GM23338 (cell line): ENCODE data around the gene ADORA1. TPM values are rescaled to one million over a fixed set of nuclear protein-coding genes. Genes with fewer than 3 reads are reported as not detected.

Experiments
- ATAC-seq: fragments of 200-7000 bp; cut with Tn5 transposase; 3 replicates; pipeline ENCODE4 v1.9.1; 2020
- DNase-seq: peaks from one replicate; pipeline ENCODE4 v3.0.0-alpha.2; 2015; ENCODE audit warnings: low spot score
- H2AFZ ChIP-seq: fragments of 200-600 bp; sonication (generic); 2 replicates; pipeline ENCODE4 v1.8.0; 2016; ENCODE audit warnings: antibody characterized with exemption, mild to moderate bottlenecking, moderate library complexity
- H3F3A ChIP-seq: fragments of 200-600 bp; sonication (generic); replicated peaks from 2 replicates; pipeline ENCODE4 v1.8.0; 2017; ENCODE audit warnings: antibody characterized with exemption, mixed run types, low read depth
- H3K27ac ChIP-seq: fragments of 200-600 bp; sonication (generic); 2 replicates; pipeline ENCODE4 v1.6.1; 2016; ENCODE audit warnings: low read depth
- H3K27me3 ChIP-seq: fragments of 200-600 bp; sonication (generic); 2 replicates; pipeline ENCODE4 v1.8.0; 2016; ENCODE audit warnings: mild to moderate bottlenecking, mixed run types, moderate library complexity; ENCODE audit not compliant: insufficient read depth
- H3K36me3 ChIP-seq: fragments of 200-600 bp; sonication (generic); 2 replicates; pipeline ENCODE4 v1.8.0; 2016; ENCODE audit warnings: mild to moderate bottlenecking; ENCODE audit not compliant: insufficient read depth
- H3K4me1 ChIP-seq: fragments of 200-600 bp; sonication (generic); 2 replicates; pipeline ENCODE4 v1.8.0; 2016; ENCODE audit warnings: mild to moderate bottlenecking, moderate library complexity; ENCODE audit not compliant: insufficient read depth
- H3K4me2 ChIP-seq: fragments of 200-600 bp; sonication (generic); 2 replicates; pipeline ENCODE4 v1.7.1; 2017; ENCODE audit warnings: mixed run types
- H3K4me3 ChIP-seq: fragments of 200-600 bp; sonication (generic); 2 replicates; pipeline ENCODE4 v1.6.1; 2016; ENCODE audit warnings: mixed run types
- H3K79me2 ChIP-seq: fragments of 200-600 bp; sonication (generic); replicated peaks from 2 replicates; pipeline ENCODE4 v1.8.0; 2017; ENCODE audit warnings: mild to moderate bottlenecking; ENCODE audit not compliant: insufficient read depth
- H3K9me2 ChIP-seq: fragments of 200-600 bp; sonication (generic); 2 replicates; pipeline ENCODE4 v1.8.0; 2017; ENCODE audit not compliant: insufficient read depth
- H4K20me1 ChIP-seq: fragments of 200-600 bp; sonication (generic); replicated peaks from 2 replicates; pipeline ENCODE4 v1.8.0; 2017; ENCODE audit warnings: mild to moderate bottlenecking; ENCODE audit not compliant: insufficient read depth
- H3K27ac Mint-ChIP-seq: 2 replicates; pipeline ENCODE4 v1.8.0; 2020; ENCODE audit warnings: inconsistent platforms, mild to moderate bottlenecking, moderate library complexity, mixed read lengths
- H3K27me3 Mint-ChIP-seq: 3 replicates; pipeline ENCODE4 v1.8.0; 2022; ENCODE audit warnings: low read depth, mild to moderate bottlenecking, moderate library complexity, mixed read lengths, inconsistent platforms; ENCODE audit not compliant: insufficient read depth, poor library complexity
- H3K36me3 Mint-ChIP-seq: 3 replicates; pipeline ENCODE4 v1.8.0; 2021; ENCODE audit warnings: low read depth, mild to moderate bottlenecking, inconsistent platforms, moderate library complexity, mixed read lengths
- H3K4me1 Mint-ChIP-seq: 3 replicates; pipeline ENCODE4 v1.8.0; 2020; ENCODE audit warnings: mild to moderate bottlenecking, inconsistent platforms, mixed read lengths
- H3K4me3 Mint-ChIP-seq: 3 replicates; pipeline ENCODE4 v1.8.0; 2021; ENCODE audit warnings: moderate library complexity, mild to moderate bottlenecking, inconsistent platforms, mixed read lengths
- H3K9me3 Mint-ChIP-seq: 3 replicates; pipeline ENCODE4 v1.8.0; 2020; ENCODE audit warnings: moderate library complexity, mild to moderate bottlenecking, inconsistent platforms, mixed read lengths
- CREB1 ChIP-seq: fragments of 250-450 bp; sonication (Bioruptor Pico); IDR thresholded peaks from 2 replicates; pipeline ENCODE4 v1.5.0; 2020; ENCODE audit warnings: low read depth, mild to moderate bottlenecking, moderate library complexity
- JUNB ChIP-seq: IDR thresholded peaks from one replicate; pipeline ENCODE4 v1.6.1; 2016; ENCODE audit warnings: antibody characterized with exemption; ENCODE audit not compliant: unreplicated experiment
- POLR2AphosphoS5 ChIP-seq: IDR thresholded peaks from 2 replicates; pipeline ENCODE4 v1.6.1; 2016; ENCODE audit warnings: antibody characterized with exemption, low read depth
- STAT1 ChIP-seq: IDR thresholded peaks from one replicate; pipeline ENCODE4 v1.6.1; 2016; ENCODE audit warnings: antibody characterized with exemption; ENCODE audit not compliant: unreplicated experiment
- polyA plus RNA-seq: library from polyadenylated mRNA; unstranded; fragments of >200 nt; fragmentation: Nextera tagmentation; extraction: Ambion mirVana; gene quantifications from 2 replicates; pipeline ENCODE4 v1.2.1, GENCODE V29; 2016
- total RNA-seq: library from RNA; depleted of rRNA; stranded (reverse); fragments of >200 nt; shearing (Covaris generic); gene quantifications from 2 replicates; pipeline ENCODE4 v1.2.3, GENCODE V29; 2014
- TF ChIP-seq, protein P1 (sequence below): IDR thresholded peaks from one replicate; pipeline ENCODE4 v1.6.1; 2018; ENCODE audit warnings: antibody characterized with exemption; ENCODE audit not compliant: unreplicated experiment
- TF ChIP-seq, protein P2 (sequence below), 2 experiments: fragments of 200-600 bp in 1 of 2; sonication (generic) in 1 of 2; conservative IDR thresholded peaks; 2 replicates each; pipeline versions ENCODE4 v1.5.1 to v1.6.1; 2016 to 2017; ENCODE audit warnings: antibody characterized with exemption in 2 of 2, low read depth in 2 of 2, mild to moderate bottlenecking in 2 of 2, moderate library complexity in 1 of 2

The ADORA1 gene
- total and polyA plus RNA-seq, 2 experiments from 2014 or later = 0.63 to 1.8 TPM

DNA sequence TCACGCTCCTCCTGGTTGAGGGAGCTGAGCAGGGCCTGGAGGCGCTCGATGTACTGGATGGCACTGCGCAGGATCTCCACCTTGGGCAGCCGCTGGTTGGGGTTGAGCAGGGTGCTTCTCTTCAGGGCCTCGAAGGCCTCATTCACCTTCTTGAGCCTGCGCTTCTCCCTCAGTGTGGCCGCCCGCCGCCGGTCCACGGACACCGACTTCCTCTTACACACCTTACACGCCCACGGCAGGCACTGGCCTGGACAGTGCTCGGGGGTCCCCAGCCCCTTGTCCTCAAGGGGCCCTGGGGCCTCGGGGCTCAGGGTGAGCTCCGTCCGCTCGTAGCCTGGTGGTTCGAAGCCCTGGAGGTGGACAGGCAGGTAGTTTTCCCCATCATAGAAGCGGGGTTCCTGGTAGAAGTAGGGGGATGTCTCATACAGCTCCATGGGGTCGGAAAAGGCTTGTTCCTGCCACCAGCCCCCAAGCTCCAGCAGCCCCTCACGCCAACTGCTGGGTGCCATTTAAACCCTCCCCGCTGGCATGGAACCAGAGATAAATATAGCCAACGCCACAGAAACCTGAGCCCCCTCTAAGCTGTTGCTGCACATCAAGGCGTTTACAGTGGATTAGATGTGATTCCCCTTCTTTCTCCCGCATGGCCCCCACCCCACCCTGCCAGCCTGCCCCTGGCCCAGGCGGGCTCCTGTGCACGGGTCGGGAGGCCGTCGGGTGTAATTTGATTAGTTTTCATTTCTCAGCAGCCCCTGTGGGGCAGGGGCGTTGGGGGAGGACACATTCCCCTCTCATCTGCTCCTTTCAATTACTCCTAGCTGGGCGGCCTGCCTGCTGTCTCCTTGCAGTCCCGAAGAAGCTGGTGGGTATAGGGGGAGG, 41.8 kb upstream of the ADORA1 start, which contains the start of gene MYOG (continued):
- TF ChIP-seq, protein P1, sequence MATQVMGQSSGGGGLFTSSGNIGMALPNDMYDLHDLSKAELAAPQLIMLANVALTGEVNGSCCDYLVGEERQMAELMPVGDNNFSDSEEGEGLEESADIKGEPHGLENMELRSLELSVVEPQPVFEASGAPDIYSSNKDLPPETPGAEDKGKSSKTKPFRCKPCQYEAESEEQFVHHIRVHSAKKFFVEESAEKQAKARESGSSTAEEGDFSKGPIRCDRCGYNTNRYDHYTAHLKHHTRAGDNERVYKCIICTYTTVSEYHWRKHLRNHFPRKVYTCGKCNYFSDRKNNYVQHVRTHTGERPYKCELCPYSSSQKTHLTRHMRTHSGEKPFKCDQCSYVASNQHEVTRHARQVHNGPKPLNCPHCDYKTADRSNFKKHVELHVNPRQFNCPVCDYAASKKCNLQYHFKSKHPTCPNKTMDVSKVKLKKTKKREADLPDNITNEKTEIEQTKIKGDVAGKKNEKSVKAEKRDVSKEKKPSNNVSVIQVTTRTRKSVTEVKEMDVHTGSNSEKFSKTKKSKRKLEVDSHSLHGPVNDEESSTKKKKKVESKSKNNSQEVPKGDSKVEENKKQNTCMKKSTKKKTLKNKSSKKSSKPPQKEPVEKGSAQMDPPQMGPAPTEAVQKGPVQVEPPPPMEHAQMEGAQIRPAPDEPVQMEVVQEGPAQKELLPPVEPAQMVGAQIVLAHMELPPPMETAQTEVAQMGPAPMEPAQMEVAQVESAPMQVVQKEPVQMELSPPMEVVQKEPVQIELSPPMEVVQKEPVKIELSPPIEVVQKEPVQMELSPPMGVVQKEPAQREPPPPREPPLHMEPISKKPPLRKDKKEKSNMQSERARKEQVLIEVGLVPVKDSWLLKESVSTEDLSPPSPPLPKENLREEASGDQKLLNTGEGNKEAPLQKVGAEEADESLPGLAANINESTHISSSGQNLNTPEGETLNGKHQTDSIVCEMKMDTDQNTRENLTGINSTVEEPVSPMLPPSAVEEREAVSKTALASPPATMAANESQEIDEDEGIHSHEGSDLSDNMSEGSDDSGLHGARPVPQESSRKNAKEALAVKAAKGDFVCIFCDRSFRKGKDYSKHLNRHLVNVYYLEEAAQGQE = no peak
- TF ChIP-seq CREB1 (CRISPR knock-in tag) (no peak), POLR2AphosphoS5 (no peak), STAT1 (no peak)
- TF ChIP-seq, protein P2, sequence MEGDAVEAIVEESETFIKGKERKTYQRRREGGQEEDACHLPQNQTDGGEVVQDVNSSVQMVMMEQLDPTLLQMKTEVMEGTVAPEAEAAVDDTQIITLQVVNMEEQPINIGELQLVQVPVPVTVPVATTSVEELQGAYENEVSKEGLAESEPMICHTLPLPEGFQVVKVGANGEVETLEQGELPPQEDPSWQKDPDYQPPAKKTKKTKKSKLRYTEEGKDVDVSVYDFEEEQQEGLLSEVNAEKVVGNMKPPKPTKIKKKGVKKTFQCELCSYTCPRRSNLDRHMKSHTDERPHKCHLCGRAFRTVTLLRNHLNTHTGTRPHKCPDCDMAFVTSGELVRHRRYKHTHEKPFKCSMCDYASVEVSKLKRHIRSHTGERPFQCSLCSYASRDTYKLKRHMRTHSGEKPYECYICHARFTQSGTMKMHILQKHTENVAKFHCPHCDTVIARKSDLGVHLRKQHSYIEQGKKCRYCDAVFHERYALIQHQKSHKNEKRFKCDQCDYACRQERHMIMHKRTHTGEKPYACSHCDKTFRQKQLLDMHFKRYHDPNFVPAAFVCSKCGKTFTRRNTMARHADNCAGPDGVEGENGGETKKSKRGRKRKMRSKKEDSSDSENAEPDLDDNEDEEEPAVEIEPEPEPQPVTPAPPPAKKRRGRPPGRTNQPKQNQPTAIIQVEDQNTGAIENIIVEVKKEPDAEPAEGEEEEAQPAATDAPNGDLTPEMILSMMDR (conservative IDR thresholded peaks at IDR 0.05; ENCODE audit: low read depth in 2 of 2) = no peak

DNA sequence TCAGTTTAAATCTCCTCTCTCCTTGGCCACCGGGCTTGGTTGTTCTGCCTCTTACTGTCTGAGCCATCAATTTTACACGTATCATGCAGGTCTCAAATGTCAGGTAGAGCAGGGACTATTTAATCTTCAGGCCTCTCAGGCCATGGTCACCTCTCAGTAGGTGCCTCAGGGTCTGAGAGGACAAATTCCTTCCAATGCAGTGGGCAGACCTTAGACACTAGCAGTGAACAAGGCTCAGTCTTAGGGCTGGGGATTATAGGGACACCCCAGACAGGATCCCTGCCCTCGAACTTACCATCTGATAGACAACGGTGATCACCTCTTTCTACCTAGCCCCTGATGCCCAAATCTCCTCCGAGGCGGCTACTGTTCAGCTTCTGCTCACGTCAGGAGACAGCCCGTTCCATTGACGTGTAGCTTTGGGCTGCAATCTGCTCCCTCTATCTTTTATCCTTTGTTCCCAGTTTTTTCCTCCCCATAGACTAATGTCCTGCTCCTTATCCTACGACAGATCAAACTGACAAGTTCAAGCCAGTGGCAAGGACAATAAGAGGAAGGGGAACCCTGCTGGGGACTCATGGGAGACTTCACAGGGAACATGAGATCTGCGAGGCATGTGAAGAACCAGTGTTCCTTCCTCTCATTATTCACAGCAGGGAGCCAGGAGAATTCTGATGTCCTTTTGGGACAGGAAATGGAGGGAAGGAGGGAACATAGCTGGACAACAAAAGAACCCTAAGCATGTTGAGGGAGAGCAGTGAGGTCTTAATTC, 40.3 kb upstream of the ADORA1 start:
- DNase-seq (no peak), ATAC-seq (no peak)
- Mint-ChIP-seq H3K27ac (no peak overlapping the region; the same call in 1 of the 2 replicates), H3K4me3 (no peak overlapping the region), H3K36me3 (no peaks in the 10 kb centered on the region; the same call in 2 of the 3 replicates), H3K9me3 (no peaks in the 10 kb centered on the region), H3K4me1 (peaks cover 34% of the 10 kb centered on the region), H3K27me3 (peaks cover 12% of the 10 kb centered on the region)
- H3K27me3 ChIP-seq = no peaks in the 10 kb centered on the region
- H3K79me2 ChIP-seq = no peaks in the 10 kb centered on the region
- no peak overlapping the region for H3K4me3 ChIP-seq
- peaks cover 6% of the 10 kb centered on the region for H3K4me1 ChIP-seq
- H2AFZ ChIP-seq = no peak overlapping the region
- peaks cover 3% of the 10 kb centered on the region; the same call in 1 of the 2 replicates for H3K9me2 ChIP-seq
- no peaks in the 10 kb centered on the region for H3F3A ChIP-seq
- H3K4me2 ChIP-seq = no peak overlapping the region
- H3K27ac ChIP-seq = no peak overlapping the region
- no peaks in the 10 kb centered on the region for H4K20me1 ChIP-seq
- no peaks in the 10 kb centered on the region for H3K36me3 ChIP-seq
- TF ChIP-seq JUNB (no peak), POLR2AphosphoS5 (no peak)
- TF ChIP-seq, protein P1 = no peak
